ENCODE data around the gene FAM170B.

DNA sequence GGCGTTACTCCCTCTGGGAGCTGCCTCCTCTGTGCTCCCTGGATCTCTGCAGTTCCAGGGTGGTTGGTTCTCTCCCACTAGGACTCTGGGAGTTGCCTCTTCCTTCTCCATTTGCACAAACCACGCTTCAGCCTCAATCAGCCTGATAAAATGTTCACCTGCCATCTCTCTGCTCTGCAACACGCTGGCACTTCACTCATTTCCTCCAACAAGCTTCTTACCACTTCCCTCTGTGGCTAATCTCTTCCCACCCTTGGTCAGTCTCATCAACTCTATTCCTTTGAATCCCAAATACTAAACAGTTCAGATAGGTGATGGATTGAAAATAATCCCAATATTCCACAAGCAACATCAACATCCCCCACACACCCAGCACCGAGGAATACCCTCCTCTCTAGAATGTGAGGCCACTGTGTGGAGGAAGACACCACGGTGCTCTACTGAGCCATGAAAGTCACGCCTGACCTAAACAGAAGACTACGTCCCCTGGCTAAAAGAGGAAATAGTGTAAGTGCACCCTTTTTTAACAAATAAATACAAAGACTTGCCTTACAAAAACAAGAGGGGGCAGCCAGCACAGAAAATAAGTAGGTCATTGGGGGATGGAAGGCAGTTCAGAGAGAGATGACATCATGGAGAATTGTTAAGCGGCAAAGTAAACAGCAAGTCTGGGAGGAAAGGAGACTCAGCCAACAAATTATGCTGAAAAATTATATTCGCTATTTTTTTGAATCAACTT is 1.9 kb upstream of the FAM170B start:
- TF ChIP-seq POLR2A (IDR thresholded peaks at IDR 0.05): no peak
- TF ChIP-seq, protein P1, sequence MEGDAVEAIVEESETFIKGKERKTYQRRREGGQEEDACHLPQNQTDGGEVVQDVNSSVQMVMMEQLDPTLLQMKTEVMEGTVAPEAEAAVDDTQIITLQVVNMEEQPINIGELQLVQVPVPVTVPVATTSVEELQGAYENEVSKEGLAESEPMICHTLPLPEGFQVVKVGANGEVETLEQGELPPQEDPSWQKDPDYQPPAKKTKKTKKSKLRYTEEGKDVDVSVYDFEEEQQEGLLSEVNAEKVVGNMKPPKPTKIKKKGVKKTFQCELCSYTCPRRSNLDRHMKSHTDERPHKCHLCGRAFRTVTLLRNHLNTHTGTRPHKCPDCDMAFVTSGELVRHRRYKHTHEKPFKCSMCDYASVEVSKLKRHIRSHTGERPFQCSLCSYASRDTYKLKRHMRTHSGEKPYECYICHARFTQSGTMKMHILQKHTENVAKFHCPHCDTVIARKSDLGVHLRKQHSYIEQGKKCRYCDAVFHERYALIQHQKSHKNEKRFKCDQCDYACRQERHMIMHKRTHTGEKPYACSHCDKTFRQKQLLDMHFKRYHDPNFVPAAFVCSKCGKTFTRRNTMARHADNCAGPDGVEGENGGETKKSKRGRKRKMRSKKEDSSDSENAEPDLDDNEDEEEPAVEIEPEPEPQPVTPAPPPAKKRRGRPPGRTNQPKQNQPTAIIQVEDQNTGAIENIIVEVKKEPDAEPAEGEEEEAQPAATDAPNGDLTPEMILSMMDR (IDR thresholded peaks at IDR 0.05): no peak

Measured in testis (tissue), 2 donors.